Uterus (tissue), 2 donors: ENCODE data around the gene SEMA3E.

ENCODE experiments used
- CTCF ChIP-seq, 4 experiments: fragments of 200-600 bp in 2 of 4; fragments of 450-650 bp in 2 of 4; sonication (generic) in 2 of 4; IDR thresholded peaks; one replicate each; pipeline ENCODE4 v1.5.1; 2016 to 2019; ENCODE audit warnings: antibody characterized with exemption in 4 of 4, mild to moderate bottlenecking in 2 of 4, moderate library complexity in 1 of 4
- POLR2A ChIP-seq, 2 donors: fragments of 450-650 bp; IDR thresholded peaks; one replicate each; pipeline ENCODE4 v1.6.1; 2016; ENCODE audit warnings: antibody characterized with exemption in 2 of 2, mild to moderate bottlenecking in 1 of 2, moderate library complexity in 1 of 2

GRCh38 chr7:83337050-83337449 is 311.9 kb downstream of the SEMA3E start:
- TF ChIP-seq CTCF (IDR thresholded peaks at IDR 0.05) (no peak), POLR2A (IDR thresholded peaks at IDR 0.05) (no peak)
